NCI-H2227 treated with DMSO at 0.1 percent for 48 hours (cell line): ENCODE results near the gene NDUFB11.

Source experiments
- DNase-seq: peaks from one replicate; lab custom pipeline; 2025; lab: John Stamatoyannopoulos, UW

Gene NDUFB11

DNA sequence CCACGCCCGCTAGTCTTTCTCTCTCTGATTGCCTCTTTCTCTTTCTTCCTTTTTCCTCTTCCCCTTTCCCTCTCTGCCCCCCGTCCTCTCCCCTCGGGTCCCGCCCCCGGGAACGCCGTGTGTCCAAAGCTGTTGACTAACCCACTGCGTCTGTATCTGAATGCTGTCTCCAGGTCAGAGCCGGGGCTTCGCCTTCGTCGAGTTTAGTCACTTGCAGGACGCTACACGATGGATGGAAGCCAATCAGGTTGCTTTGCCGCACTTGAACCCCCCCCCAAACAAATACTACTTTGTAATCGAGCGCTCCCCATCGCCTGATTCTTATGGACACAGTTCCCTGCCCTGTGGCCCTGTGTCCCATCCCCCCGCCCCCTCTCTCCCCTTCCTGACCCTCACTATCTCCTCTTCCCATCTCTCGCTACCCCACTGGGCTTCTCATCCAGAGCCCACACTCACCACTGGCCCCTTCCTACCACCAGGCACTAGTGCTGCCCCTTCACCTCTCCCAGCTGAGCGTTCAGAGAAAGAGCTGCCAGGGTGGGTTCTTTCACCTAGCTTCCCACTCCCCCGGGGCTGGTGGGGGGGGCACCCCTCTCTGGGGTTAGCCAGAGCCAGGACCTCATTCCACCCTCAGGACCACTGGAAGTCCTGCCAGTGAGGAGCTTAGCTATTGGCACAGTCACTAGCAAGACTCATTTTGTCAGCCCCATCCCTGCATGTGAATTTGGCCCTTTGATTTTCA lies 30.5 kb upstream of the NDUFB11 start:
- no peak for DNase-seq

- DNase-seq: no peak
Observed at GRCh38 chrX:47174376-47174775, 29.9 kb upstream of the NDUFB11 start.

DNA sequence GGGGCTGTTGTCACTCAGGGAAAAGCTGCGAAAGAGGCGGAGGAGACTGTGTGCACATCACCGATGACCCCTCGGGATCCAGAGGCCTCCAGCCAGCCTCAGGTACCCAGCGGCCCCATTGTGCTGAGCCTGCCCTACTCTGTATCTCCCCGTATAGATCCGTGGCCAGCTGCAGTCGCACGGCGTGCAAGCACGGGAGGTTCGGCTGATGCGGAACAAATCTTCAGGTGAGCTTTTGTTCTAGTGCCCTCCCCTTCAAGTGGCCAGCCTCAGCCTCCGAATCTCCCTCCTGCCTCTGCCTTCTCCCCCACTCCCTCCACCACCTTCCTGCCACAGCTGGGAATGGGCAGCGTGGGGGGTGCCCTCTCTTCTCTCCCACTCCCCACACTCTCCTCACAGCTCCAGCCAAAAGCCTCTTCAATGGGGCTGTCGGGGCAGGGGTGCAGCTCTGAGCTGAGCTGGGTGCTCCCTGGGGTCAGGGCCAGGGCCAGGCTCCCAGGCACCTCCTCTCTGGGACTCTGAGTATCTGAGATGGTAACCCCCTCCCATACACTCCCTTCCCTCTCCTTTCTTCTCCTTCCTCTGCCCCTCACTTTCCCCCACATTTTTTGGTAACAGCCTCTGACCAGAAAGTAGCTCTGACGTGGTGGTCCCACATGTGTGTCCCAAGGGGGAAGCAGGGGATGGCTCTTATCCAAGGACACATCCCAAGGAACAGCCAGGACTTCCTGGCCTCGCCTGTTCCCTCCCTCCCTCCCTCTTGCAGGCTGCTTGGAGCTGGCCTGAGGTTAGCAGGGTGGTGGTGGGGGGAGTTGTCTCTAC lies 28.7 kb upstream of the NDUFB11 start:
- no peak for DNase-seq

GRCh38 chrX:47172549-47172948 lies 28.0 kb upstream of the NDUFB11 start:
- no peak for DNase-seq

DNA sequence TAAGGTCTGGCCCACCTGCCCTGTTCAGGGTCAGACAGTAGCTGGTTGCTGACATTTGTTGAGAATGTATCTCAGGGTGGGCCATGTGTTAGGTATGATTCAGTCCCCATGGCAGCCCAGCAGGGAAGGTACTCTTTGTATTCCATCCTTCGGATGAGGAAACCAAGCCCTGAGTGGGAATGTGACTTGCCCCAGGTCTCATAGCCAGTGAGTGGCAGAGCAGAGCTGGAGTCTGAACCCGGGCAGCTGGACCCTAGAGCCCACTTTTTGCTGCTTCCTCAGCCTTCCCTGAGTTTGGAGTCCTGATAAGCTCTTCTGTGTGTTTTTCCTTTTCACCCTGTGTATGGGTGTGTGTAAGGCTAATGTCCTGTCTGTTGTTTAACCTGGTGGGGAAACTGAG lies 27.5 kb upstream of the NDUFB11 start:
- DNase-seq: no peak

GRCh38 chrX:47170861-47171692 lies 26.6 kb upstream of the NDUFB11 start:
- no peak for DNase-seq

GRCh38 chrX:47169726-47170515 lies 25.4 kb upstream of the NDUFB11 start:
- no peak for DNase-seq

- DNase-seq: no peak
Observed at GRCh38 chrX:47169273-47169672, 24.8 kb upstream of the NDUFB11 start.

GRCh38 chrX:47168495-47169073 lies 24.1 kb upstream of the NDUFB11 start:
- DNase-seq: no peak

- DNase-seq: no peak
Observed at GRCh38 chrX:47166126-47166525, 21.6 kb upstream of the NDUFB11 start.

- no peak for DNase-seq
Observed at GRCh38 chrX:47164420-47164819, 19.9 kb upstream of the NDUFB11 start.

GRCh38 chrX:47162927-47163583 lies 18.6 kb upstream of the NDUFB11 start:
- DNase-seq: no peak

DNA sequence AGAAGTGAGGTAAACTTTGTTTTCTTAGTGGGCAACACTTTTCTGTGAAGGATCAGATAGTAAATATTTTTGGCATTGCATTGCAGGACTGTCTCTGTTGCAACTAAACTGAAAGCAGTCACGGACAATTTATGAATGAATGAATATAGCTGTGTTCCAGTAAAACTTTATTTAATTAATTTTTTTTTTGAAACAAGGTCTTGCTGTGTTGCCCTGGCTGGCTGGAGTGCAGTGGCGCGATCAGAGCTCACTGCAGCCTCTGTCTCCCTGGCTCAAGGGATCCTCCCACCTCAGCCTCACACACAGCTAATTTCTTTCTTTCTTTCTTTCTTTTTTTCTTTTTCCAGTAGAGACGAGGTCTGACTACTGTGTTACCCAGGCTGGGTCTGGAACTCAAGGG lies 16.3 kb upstream of the NDUFB11 start:
- no peak for DNase-seq

DNA sequence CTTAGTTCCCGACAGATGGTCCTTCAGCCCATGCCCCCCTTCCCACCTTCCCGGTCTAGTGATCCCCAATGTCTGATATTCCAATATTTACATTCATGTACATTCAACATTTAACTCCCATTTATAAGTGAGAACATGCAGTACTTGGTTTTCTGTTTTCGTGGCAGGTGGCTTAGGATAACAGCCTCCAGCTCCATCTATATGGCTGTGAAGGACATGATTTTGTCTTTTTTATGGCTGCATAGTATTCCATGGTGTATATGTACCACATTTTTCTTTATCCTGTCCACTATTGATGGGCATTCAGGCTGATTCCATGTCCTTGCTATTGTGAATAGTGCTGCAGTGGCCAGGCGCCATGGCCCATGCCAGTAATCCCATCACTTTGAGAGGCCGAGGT lies 14.3 kb upstream of the NDUFB11 start:
- DNase-seq: no peak

- no peak for DNase-seq
Observed at GRCh38 chrX:47158131-47158530, 13.6 kb upstream of the NDUFB11 start.

DNA sequence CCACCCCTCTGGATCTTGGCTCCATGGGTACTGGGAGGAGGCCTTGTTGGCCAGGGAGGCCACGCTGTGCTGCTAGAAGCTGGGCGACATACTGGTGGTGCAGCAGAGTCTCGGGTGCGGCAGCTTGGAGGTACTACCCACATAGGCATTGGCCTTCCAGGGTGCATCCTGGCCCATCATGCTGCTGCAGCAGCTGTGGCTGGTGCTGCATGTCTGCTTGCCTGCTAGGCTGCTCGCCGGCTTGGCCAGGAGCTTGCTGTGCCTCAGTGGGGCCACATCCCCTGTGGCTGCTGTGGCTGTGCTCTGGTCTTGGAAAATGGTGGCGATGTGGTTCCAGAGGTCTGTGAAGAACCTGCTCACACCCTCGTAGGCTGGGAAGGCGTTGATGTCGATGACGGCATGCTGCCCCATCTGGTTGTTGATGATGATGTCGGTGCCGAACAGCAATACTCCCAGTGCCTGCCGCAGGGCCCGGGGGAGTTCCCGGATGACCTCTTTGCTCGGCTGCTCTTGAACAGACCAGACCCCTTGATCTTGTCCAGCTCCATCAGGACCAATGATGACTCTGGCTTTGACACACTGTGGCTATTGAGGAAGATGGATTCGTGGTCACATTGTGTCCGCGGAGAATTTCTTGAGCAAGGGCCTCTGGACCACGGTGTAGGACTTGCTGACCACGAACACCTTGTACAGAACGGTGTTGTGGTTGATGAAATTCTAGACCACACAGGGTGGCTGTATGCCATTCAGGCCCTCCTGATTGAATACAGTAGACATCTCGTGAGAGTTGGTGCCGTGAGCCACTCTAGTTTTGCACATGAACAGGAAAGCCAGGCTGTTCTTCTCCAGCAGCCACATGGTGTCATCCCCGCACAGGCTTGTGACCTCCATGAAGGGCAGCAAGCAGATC lies 12.4 kb upstream of the NDUFB11 start:
- DNase-seq: no peak

DNA sequence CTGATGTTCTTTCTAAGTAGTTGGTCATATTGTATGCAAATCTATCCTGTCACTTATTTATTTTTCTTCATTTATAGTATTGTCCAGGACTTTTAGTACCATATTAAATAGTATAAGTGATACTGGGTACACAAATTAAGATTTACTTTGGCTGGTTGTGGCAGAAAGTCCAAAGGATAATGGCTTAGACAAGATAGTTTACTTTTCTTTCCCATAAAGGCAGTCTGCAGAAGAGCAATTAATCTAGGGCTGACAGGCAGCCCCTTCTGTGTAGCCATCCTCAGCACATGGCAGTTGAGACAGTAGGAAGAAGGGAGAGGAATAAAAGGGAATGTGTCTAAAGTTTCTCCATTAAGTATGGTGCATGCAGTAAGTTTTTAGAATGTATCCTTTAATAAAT lies 6.9 kb upstream of the NDUFB11 start:
- no peak for DNase-seq

DNA sequence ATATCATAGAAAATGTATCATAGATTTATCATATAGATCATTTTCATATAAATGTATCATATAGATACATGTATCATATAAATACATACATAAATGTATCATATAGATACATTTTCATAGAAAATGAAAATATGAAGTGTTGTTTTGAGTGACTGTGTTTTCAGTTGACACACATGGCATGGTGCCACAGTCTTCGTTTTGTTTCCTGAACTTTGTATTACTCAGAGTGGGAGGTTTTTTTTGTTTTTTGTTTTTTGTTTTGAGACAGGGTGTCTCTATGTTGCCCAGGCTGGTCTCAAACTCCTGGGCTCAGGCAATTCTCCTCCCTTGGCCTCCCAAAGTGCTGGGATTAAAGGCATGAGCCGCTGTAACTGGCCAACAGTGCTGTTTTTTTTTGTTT lies 4.4 kb upstream of the NDUFB11 start:
- DNase-seq: no peak

DNA sequence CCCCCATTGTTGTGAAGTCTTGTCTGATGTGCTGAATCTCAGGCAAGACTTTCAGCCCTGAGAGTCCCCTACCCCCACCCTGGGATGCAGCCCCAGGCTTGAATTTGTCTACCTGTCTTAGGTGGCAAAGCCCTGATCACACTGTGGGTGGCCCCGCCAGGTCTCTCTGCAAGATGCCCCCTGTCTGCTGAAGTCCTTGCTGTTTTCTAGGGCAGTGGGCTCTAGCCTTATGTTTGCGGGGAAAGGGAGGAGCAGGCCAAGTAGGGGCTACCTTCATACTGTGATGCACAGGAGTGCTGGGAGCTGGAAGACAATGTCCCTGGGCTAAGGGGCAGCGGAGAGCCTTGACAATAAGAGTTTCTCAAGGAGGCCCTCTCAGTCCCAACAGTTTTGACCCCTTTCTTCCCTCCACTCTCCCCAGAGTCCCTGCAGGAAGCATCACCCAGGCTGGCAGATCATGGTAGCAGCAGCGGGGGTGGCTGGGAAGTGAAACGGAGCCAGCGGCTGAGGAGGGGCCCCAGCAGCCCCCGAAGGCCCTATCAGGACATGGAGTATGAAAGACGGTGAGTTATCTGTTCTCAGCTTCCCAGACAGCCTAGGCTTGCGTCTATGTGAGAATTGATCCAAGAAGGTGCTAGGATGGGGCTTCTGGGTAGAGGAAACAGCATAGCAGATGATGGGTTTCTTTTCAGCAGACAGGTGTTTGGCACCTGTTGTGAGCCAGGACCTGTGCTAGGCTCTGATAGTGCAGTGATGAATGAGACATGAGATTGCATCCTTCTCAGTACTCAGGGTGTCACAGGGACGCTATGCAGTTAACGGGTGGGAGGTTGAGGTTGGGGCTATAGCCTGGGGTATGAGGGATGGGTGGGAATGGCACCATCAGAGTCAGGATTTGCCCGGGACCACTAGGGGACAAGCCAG lies 2.7 kb upstream of the NDUFB11 start:
- DNase-seq: no peak
